K562 (cell line): ENCODE measurements around the gene VIM.

ENCODE experiments used
- POLR2A ChIP-seq: fragments of 450-650 bp; conservative IDR thresholded peaks from 2 replicates; pipeline ENCODE4 v1.6.1; 2016
- RAD51 ChIP-seq: fragments of 450-650 bp; IDR thresholded peaks from 2 replicates; pipeline ENCODE4 v1.7.1; 2016; ENCODE audit warnings: low read depth, mild to moderate bottlenecking, borderline replicate concordance
- RNF2 ChIP-seq: sonication (generic); IDR thresholded peaks from 2 replicates; pipeline ENCODE4 v1.6.1; 2016
- SREBF2 ChIP-seq: sonication (generic); formaldehyde crosslinking; IDR thresholded peaks from 2 replicates; pipeline ENCODE4 v1.4.0; 2020; ENCODE audit warnings: mild to moderate bottlenecking, missing genetic modification reagents
- ZEB2 ChIP-seq: fragments of 450-650 bp; IDR thresholded peaks from 2 replicates; pipeline ENCODE4 v1.6.1; 2016
- ZNF583 ChIP-seq: fragments of 250-450 bp; sonication (Bioruptor Pico); IDR thresholded peaks from 2 replicates; pipeline ENCODE4 v1.4.0; 2020
- ZNF707 ChIP-seq: fragments of 250-450 bp; sonication (Bioruptor Pico); conservative IDR thresholded peaks from 2 replicates; pipeline ENCODE4 v1.8.0; 2022; ENCODE audit warnings: inconsistent platforms, mild to moderate bottlenecking, moderate library complexity
- TF ChIP-seq, protein P1 (sequence below): sonication (generic); formaldehyde crosslinking; IDR thresholded peaks from 2 replicates; pipeline ENCODE4 v1.5.0; 2020; ENCODE audit warnings: missing genetic modification reagents
- TF ChIP-seq, protein P2 (sequence below): conservative IDR thresholded peaks from 2 replicates; pipeline ENCODE4 v1.6.1; 2011; ENCODE audit warnings: low read depth, mild to moderate bottlenecking, low read length; ENCODE audit not compliant: control insufficient read depth

DNA sequence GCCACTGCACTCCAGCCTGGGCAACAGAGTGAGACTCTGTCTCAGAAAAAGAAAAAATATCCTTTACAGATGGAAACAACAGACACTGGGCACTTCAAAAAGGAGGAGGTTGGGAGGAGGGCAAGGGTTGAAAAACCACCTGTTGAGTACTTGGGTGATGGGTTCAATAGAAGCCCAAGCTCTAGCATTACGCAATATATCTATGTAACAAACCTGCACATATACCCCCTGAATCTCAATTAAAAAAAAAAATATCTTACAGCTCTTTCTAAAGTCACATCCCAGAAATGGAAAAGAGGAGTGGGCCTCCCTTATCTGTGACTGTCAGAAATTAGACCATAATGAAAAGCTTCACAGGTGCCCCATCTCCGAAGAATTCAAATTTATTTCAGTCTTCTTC, 12.1 kb downstream of the VIM start:
- TF ChIP-seq RAD51 = no peak
- no peak for TF ChIP-seq ZEB2
- TF ChIP-seq POLR2A = no peak
- no peak for TF ChIP-seq RNF2
- no peak for TF ChIP-seq ZNF583 (CRISPR knock-in tag)
- TF ChIP-seq, protein P1, sequence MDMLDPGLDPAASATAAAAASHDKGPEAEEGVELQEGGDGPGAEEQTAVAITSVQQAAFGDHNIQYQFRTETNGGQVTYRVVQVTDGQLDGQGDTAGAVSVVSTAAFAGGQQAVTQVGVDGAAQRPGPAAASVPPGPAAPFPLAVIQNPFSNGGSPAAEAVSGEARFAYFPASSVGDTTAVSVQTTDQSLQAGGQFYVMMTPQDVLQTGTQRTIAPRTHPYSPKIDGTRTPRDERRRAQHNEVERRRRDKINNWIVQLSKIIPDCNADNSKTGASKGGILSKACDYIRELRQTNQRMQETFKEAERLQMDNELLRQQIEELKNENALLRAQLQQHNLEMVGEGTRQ = no peak
- no peak for TF ChIP-seq SREBF2 (CRISPR knock-in tag)
- TF ChIP-seq, protein P2, sequence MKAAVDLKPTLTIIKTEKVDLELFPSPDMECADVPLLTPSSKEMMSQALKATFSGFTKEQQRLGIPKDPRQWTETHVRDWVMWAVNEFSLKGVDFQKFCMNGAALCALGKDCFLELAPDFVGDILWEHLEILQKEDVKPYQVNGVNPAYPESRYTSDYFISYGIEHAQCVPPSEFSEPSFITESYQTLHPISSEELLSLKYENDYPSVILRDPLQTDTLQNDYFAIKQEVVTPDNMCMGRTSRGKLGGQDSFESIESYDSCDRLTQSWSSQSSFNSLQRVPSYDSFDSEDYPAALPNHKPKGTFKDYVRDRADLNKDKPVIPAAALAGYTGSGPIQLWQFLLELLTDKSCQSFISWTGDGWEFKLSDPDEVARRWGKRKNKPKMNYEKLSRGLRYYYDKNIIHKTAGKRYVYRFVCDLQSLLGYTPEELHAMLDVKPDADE = no peak
- no peak for TF ChIP-seq ZNF707 (CRISPR knock-in tag)
